ENCODE data around the gene PFAS.

The PFAS gene

GRCh38 chr17:8248751-8249607 lies at the start of gene PFAS:
TSS of gene PFAS (plus strand) at chr17:8249289. CDS start at chr17:8253938, 4,649 bp downstream.
- Histone ChIP-seq H3K36me3 (ENCODE audit: control insufficient read depth, insufficient read depth, low read length) (no peaks in the 10 kb centered on the region), H3K9ac (no peak within 1 kb of the TSS), H3K4me3 (ENCODE audit: low read depth, low read length) (peak within 1 kb of the TSS; percentile 89), H3K27ac (peak within 1 kb of the TSS; percentile 97), H3K9me3 (ENCODE audit: control insufficient read depth, low read length) (no peaks in the 10 kb centered on the region), H2AFZ (peak within 1 kb of the TSS; percentile 83), H3K27me3 (ENCODE audit: control insufficient read depth, insufficient read depth, low read length) (no peaks in the 10 kb centered on the region), H3K4me1 (no peaks in the 10 kb centered on the region), H3K79me2 (peaks cover 12% of the 10 kb centered on the region), H3K4me2 (ENCODE audit: low read length) (peak within 1 kb of the TSS; percentile 94)
- no peak for TF ChIP-seq CTCF (IDR thresholded peaks at IDR 0.05)

GRCh38 chr17:8204761-8205555 lies 44.1 kb upstream of the PFAS start:
- Histone ChIP-seq H3K36me3 (ENCODE audit: control insufficient read depth, insufficient read depth, low read length) (no peaks in the 10 kb centered on the region), H3K4me2 (ENCODE audit: low read length) (no peak overlapping the region), H3K79me2 (no peaks in the 10 kb centered on the region), H3K4me3 (ENCODE audit: low read depth, low read length) (no peak overlapping the region), H3K9me3 (ENCODE audit: control insufficient read depth, low read length) (no peaks in the 10 kb centered on the region), H3K9ac (no peak overlapping the region), H3K4me1 (peaks cover 3% of the 10 kb centered on the region), H3K27ac (no peak overlapping the region), H2AFZ (no peak overlapping the region), H3K27me3 (ENCODE audit: control insufficient read depth, insufficient read depth, low read length) (no peaks in the 10 kb centered on the region)
- no peak for TF ChIP-seq CTCF (IDR thresholded peaks at IDR 0.05)

- H3K4me1 ChIP-seq: peaks cover 6% of the 10 kb centered on the region
- no peaks in the 10 kb centered on the region for H3K79me2 ChIP-seq
- no peak overlapping the region for H3K27ac ChIP-seq
- H3K9ac ChIP-seq: no peak overlapping the region
- no peaks in the 10 kb centered on the region for H3K36me3 ChIP-seq (ENCODE audit: control insufficient read depth, insufficient read depth, low read length)
- H3K9me3 ChIP-seq (ENCODE audit: control insufficient read depth, low read length): no peaks in the 10 kb centered on the region
- H3K4me2 ChIP-seq (ENCODE audit: low read length): no peak overlapping the region
- H2AFZ ChIP-seq: no peak overlapping the region
- TF ChIP-seq CTCF (IDR thresholded peaks at IDR 0.05): no peak
- H3K4me3 ChIP-seq (ENCODE audit: low read depth, low read length): no peak overlapping the region
- no peaks in the 10 kb centered on the region for H3K27me3 ChIP-seq (ENCODE audit: control insufficient read depth, insufficient read depth, low read length)
These were observed 42.6 kb upstream of the PFAS start for GRCh38 chr17:8206536-8206935.

GRCh38 chr17:8209907-8210760 lies 39.0 kb upstream of the PFAS start, which contains the start of gene AURKB:
TSS of gene AURKB (minus strand) at chr17:8210575. CDS start at chr17:8210224, 351 bp downstream.
- peak within 1 kb of the TSS; percentile 68 for H2AFZ ChIP-seq
- H3K27ac ChIP-seq: peak within 1 kb of the TSS; percentile 22
- peaks cover 6% of the 10 kb centered on the region for H3K4me1 ChIP-seq
- H3K36me3 ChIP-seq (ENCODE audit: control insufficient read depth, insufficient read depth, low read length): no peaks in the 10 kb centered on the region
- no peaks in the 10 kb centered on the region for H3K79me2 ChIP-seq
- peak within 1 kb of the TSS; percentile 99 for H3K4me2 ChIP-seq (ENCODE audit: low read length)
- no peaks in the 10 kb centered on the region for H3K9me3 ChIP-seq (ENCODE audit: control insufficient read depth, low read length)
- peak within 1 kb of the TSS; percentile 77 for H3K4me3 ChIP-seq (ENCODE audit: low read depth, low read length)
- no peak for TF ChIP-seq CTCF (IDR thresholded peaks at IDR 0.05)
- no peak within 1 kb of the TSS for H3K9ac ChIP-seq
- H3K27me3 ChIP-seq (ENCODE audit: control insufficient read depth, insufficient read depth, low read length): no peaks in the 10 kb centered on the region

Data from parathyroid adenoma (tissue), 2 donors.